Transverse colon (tissue), 3 donors: ENCODE data around the gene CDC25B.

Experiments
- EP300 ChIP-seq: sonication (generic); formaldehyde crosslinking; IDR thresholded peaks from one replicate; pipeline ENCODE4 v1.6.1; 2017; ENCODE audit warnings: antibody characterized with exemption, low read depth
- POLR2A ChIP-seq: fragments of 450-650 bp; IDR thresholded peaks from one replicate; pipeline ENCODE4 v1.6.1; 2016; ENCODE audit warnings: antibody characterized with exemption, mild to moderate bottlenecking, moderate library complexity
- TF ChIP-seq, protein P1 (sequence below), 5 experiments: fragments of 200-600 bp in 3 of 5; fragments of 450-650 bp in 2 of 5; sonication (generic) in 3 of 5; IDR thresholded peaks; 1 replicate in 2 of 5; 2 replicates in 3 of 5; pipeline ENCODE4 v1.5.1; 2016 to 2017; ENCODE audit warnings: antibody characterized with exemption in 5 of 5, inconsistent platforms in 3 of 5, mild to moderate bottlenecking in 2 of 5, moderate library complexity in 1 of 5

DNA sequence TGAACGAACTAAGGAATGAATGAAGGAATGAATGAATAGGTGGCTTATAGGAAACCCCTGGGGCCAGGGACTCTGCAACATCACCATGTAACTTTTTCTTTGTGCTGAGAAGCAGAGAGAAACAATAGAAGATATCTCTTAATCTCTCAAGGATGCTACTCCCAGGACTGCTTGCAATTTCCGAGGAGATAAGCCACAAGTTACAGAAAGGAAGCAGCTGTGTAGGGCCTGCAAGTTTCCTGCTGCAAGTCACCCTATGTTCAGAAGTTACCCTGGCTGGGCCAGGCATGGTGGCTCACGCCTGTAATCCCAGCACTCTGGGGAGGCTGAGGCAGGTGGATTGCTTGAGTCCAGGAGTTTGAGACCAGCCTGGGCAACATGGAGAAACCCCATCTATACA is 43.2 kb downstream of the CDC25B start:
- TF ChIP-seq, protein P1, sequence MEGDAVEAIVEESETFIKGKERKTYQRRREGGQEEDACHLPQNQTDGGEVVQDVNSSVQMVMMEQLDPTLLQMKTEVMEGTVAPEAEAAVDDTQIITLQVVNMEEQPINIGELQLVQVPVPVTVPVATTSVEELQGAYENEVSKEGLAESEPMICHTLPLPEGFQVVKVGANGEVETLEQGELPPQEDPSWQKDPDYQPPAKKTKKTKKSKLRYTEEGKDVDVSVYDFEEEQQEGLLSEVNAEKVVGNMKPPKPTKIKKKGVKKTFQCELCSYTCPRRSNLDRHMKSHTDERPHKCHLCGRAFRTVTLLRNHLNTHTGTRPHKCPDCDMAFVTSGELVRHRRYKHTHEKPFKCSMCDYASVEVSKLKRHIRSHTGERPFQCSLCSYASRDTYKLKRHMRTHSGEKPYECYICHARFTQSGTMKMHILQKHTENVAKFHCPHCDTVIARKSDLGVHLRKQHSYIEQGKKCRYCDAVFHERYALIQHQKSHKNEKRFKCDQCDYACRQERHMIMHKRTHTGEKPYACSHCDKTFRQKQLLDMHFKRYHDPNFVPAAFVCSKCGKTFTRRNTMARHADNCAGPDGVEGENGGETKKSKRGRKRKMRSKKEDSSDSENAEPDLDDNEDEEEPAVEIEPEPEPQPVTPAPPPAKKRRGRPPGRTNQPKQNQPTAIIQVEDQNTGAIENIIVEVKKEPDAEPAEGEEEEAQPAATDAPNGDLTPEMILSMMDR (IDR thresholded peaks at IDR 0.05), result no peak
- TF ChIP-seq POLR2A, result no peak
- TF ChIP-seq EP300, result no peak
